Gastroesophageal sphincter (tissue), 3 donors: ENCODE data around the gene LMTK2.

Experiments used
- CTCF ChIP-seq, 4 experiments: fragments of 200-600 bp in 2 of 4; fragments of 450-650 bp in 2 of 4; sonication (generic) in 1 of 4; IDR thresholded peaks; one replicate each; pipeline ENCODE4 v1.5.1; 2017 to 2019; ENCODE audit warnings: antibody characterized with exemption in 4 of 4, mild to moderate bottlenecking in 2 of 4, moderate library complexity in 2 of 4
- EP300 ChIP-seq: sonication (generic); formaldehyde crosslinking; IDR thresholded peaks from one replicate; pipeline ENCODE4 v1.6.1; 2017; ENCODE audit warnings: antibody characterized with exemption, mild to moderate bottlenecking
- POLR2A ChIP-seq, 2 donors: fragments of 450-650 bp; IDR thresholded peaks; one replicate each; pipeline ENCODE4 v1.6.1; 2017; ENCODE audit warnings: antibody characterized with exemption in 2 of 2, mild to moderate bottlenecking in 2 of 2, moderate library complexity in 1 of 2
- POLR2AphosphoS5 ChIP-seq: sonication (generic); formaldehyde crosslinking; IDR thresholded peaks from one replicate; pipeline ENCODE4 v1.6.1; 2017; ENCODE audit warnings: antibody characterized with exemption

- no peak for TF ChIP-seq CTCF (IDR thresholded peaks at IDR 0.05)
- no peak for TF ChIP-seq POLR2A (IDR thresholded peaks at IDR 0.05)
- no peak for TF ChIP-seq POLR2AphosphoS5
- TF ChIP-seq EP300: no peak
Measured at GRCh38 chr7:98097042-98097645, 9.5 kb upstream of the LMTK2 start.
